ENCODE measurements around the gene CTNND2.
A peak's percentile ranks its signal among the peaks of the same experiment; 100 is the strongest.

Gene CTNND2

DNA sequence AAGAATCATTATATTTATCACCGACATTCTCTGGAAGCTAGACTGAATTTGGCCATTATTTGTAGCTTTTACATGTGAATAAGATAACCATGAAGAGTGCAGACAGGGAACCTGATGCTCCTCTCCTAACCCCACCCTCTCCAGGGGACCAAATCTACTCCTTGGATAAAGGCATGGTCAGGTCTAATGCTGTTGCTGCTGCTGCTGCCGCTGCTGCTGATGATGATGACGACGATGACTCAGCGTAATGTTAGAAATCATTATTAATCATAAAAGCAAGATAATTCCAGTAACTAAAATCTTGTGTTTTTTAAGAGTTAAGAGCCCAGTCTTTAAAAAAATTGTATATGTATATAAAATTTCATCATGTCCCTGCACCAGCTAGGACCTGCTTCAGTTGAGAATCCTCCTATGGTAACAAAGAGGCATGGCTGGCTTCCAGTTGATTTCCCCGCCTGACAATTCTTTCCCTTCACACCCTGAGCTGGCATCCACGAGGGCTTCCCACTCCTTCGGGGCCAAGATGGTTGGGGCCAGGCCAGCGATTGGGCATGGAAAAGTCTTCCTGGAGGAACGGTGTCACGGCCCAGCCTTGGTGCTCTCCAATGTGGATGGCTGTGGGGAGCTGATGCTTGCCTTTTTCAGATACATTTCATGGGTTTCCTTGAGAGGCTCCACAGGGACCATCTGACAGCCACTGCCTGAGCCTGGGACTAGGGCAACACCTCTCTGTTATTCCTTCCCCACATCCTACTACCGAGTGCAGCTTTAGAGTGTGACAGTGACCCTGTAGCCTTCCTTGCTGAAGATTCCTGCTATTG lies 400.0 kb downstream of the CTNND2 start:
- DNase-seq (ENCODE audit: low read depth, low spot score) = no peak
- TF ChIP-seq, protein P1, sequence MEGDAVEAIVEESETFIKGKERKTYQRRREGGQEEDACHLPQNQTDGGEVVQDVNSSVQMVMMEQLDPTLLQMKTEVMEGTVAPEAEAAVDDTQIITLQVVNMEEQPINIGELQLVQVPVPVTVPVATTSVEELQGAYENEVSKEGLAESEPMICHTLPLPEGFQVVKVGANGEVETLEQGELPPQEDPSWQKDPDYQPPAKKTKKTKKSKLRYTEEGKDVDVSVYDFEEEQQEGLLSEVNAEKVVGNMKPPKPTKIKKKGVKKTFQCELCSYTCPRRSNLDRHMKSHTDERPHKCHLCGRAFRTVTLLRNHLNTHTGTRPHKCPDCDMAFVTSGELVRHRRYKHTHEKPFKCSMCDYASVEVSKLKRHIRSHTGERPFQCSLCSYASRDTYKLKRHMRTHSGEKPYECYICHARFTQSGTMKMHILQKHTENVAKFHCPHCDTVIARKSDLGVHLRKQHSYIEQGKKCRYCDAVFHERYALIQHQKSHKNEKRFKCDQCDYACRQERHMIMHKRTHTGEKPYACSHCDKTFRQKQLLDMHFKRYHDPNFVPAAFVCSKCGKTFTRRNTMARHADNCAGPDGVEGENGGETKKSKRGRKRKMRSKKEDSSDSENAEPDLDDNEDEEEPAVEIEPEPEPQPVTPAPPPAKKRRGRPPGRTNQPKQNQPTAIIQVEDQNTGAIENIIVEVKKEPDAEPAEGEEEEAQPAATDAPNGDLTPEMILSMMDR (IDR thresholded peaks at IDR 0.05; ENCODE audit: low read depth, low read length) = no peak
- H3K4me3 ChIP-seq (ENCODE audit: low read depth, low read length) = no peak overlapping the region
- in situ Hi-C loops (cut with HindIII; ENCODE audit: low sequenced_read_pairs) = no loop called here

DNA sequence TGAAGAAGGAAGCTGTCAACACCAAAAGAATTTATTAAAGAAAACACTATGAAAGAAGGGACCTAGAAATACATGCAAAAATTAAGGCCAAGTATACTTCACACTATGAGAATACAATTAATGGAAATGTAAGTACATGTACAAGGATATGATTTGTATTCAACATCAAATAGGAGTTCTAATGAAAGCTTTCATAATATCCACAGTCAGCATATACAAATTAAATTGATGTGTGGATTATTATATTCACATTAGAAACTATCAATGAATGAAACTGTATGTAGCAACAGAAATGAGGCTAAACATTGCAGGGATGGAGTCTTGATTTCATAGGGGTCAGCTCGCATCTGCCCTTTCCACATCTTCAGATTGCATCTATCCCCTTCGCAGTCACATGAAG lies 401.5 kb downstream of the CTNND2 start:
- DNase-seq (ENCODE audit: low read depth, low spot score) = no peak
- in situ Hi-C loops (cut with HindIII; ENCODE audit: low sequenced_read_pairs) = no loop called here
- no peak overlapping the region for H3K4me3 ChIP-seq (ENCODE audit: low read depth, low read length)
- TF ChIP-seq, protein P1 (IDR thresholded peaks at IDR 0.05; ENCODE audit: low read depth, low read length) = no peak

DNA sequence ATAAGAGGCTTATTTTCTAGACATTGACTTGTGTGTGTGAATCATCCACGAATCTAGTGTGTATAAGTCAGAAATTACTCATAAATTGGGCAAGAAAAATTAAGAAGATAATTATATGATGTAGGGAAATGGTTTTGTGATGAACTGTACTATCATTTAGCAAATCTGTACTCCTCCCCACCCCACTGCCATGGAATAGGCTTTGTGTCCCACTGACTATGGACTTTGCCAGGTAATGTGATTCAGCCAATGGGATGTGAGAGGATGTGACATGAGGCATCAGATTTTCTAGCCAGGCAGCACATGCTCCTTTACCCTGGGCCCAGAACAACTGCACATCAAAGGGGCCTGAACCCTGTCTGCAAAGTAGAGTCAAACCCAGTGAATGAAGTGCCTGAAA lies 406.6 kb downstream of the CTNND2 start:
- no peak for DNase-seq (ENCODE audit: low read depth, low spot score)
- in situ Hi-C loops (cut with HindIII; ENCODE audit: low sequenced_read_pairs) = no loop called here
- TF ChIP-seq, protein P1 (IDR thresholded peaks at IDR 0.05; ENCODE audit: low read depth, low read length) = no peak
- H3K4me3 ChIP-seq (ENCODE audit: low read depth, low read length) = no peak overlapping the region

DNA sequence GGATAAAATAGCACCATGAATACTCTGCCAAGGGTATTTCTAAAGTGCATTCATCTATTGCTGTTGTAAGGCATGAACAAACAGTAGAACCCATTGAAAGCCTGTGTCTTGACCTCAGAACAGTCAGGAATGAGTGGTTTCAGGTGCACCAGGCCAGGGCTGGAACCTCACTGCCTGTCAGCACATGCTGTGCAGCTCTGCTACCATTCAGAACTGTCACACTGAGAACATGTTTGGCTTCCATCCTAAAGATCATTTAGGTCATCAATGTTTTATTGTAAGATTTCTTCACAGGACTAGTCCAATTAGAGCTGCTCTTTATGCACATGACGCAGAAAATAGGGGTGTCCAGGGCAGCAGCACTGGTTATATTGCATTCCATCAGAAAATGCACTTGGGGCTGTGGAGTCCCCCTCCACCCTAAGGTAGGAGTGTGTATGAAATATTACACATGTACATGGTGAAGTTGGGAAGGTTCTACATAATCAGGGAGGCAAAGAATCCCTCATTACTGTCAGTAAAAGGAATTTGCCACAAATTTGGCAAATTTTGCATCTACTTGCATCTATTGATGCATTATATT lies 408.0 kb downstream of the CTNND2 start:
- no peak for DNase-seq (ENCODE audit: low read depth, low spot score)
- TF ChIP-seq, protein P1 (IDR thresholded peaks at IDR 0.05; ENCODE audit: low read depth, low read length) = no peak
- H3K4me3 ChIP-seq (ENCODE audit: low read depth, low read length) = no peak overlapping the region
- in situ Hi-C loops (cut with HindIII; ENCODE audit: low sequenced_read_pairs) = no loop called here

DNA sequence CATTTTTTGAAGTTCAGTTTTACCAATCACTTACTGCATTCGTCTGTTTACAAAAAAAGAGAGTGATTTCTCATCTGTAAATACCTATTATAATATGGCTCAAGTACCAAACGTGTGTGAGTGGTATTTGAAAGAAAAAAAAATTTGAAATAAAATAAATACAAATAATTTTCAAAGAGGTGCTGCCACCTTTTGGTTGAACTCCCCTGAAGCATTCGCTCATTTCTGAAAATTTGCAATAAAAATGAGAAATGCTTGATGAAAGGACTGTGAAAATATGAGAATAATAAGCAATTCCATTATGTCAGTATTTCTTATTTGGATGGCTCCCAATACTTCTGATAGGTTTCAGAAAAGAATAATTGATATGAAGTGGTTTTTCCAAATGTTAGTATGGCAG lies 409.9 kb downstream of the CTNND2 start:
- no peak overlapping the region for H3K4me3 ChIP-seq (ENCODE audit: low read depth, low read length)
- in situ Hi-C loops (cut with HindIII; ENCODE audit: low sequenced_read_pairs) = no loop called here
- DNase-seq (ENCODE audit: low read depth, low spot score) = peak; percentile 13
- TF ChIP-seq, protein P1 (IDR thresholded peaks at IDR 0.05; ENCODE audit: low read depth, low read length) = peak; percentile 47

DNA sequence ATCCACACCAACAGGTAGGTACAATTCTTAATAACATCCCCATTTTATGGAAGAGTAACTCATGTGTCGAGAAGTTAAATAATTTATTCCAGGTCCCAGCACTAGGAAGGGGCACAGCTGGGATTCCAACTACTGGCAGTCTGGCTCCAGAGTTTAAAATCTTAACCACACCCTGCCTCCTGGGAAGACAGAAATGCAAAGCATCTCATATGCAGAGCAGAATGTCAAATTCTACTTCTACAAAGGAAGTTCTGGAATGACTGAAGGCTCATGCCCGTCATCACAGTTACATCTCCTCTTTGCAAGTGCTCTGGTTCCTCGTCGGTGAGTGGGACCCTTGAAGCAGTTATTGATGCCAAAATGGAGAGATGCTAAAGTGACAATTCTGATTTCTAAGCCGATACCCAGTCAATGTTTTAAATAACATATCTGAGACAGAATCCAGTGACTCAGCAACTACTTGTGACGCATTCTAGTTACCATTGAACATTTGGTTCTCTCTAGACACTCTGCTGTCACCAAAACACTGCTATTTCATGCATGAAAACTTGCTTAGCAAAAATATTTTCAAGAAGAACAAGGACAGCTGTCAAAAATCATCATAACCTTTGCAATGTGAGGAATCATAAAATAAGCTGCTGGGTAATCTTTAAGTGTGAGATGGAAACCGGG lies 412.7 kb downstream of the CTNND2 start:
- in situ Hi-C loops (cut with HindIII; ENCODE audit: low sequenced_read_pairs) = no loop called here
- TF ChIP-seq, protein P1 (IDR thresholded peaks at IDR 0.05; ENCODE audit: low read depth, low read length) = no peak
- H3K4me3 ChIP-seq (ENCODE audit: low read depth, low read length) = no peak overlapping the region
- DNase-seq (ENCODE audit: low read depth, low spot score) = no peak
